Stimulated activated CD8-positive, alpha-beta memory T cell treated with anti-CD3 and anti-CD28 coated beads, Interleukin-7, amount 100 ng/mL, for 48 hours (primary cell): Measurements from ENCODE around the gene SCN2A.

Source experiments
- DNase-seq, 2 donors: peaks; one replicate each; pipeline ENCODE4 v3.0.0-alpha.2; 2020; ENCODE audit warnings: low read depth in 1 of 2; ENCODE audit errors: extremely low read depth in 1 of 2

SCN2A gene

DNA sequence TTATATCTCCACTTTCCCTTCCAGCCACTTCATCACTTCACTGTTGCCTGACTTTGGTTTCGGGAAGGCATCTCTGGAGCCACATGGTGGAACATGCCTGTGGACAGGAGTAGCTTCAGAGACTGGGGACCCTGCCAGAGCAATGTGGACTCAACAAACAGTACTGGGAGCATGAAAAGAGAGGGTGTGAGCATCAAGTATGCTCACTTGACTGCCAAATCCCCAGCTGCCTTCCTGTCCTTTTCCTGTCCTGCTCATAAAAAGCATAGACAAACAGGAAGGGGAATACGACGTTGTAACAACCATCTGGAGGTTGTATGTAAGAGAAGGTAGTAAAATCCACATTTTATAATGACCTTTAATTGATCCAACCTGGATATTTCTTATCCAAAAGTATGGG lies 169.0 kb downstream of the SCN2A start:
- no peak for DNase-seq

DNA sequence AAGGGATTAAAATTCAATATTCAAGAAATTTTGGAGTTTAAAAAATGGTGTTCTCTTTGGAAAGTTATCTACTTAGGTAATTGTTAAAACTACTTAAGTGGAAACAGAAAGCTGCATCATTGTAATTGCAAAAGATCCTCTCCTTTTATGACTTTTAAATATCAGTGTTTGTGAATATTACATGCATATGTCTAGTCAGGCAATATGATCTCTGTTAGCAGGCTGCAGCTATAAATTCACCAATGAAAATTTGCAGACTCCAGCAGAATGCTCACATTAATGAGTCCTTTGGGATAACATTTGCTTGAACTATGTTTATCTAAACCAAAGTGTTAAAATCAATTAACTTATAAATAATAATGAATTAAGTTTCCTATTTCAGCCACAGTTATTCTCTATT lies 171.1 kb downstream of the SCN2A start:
- no peak for DNase-seq

DNA sequence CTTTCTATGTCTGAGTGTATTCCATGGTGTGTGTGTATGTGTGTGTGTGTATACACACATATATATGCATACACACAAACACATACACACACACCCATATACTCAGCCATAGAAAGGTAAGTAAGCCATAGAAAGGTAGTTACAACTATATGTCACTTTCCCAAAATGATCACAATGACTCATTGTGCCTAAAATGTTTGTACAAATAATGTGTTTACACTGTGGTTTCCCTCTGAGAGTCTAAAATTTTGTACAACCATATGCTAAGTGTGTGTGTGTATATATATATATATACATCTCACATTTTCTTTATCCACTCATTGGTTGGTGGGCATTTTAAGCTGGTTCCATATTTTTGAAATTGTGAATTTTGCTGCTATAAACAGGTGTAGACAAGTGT lies 175.0 kb downstream of the SCN2A start:
- no peak for DNase-seq

DNA sequence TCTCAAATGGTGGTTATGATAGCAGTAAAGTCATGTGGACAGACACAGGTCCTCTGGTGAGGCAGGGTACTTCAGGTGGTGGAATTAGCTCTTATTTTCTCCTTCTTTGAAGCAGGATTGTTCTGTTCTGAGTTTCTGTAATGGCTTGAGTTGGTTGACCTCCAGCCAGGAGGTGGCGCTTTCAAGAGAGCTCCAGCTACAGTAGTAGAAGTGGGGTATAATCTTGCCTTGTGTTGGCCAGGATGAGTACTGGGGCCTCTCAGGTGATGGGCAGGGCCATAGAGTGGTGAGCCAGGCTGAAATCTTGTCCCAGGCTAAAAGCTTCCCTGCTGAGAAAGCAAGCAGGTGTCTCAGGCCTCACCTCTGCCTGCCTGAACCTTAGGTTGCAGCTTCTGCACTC lies 177.8 kb downstream of the SCN2A start:
- DNase-seq: no peak

DNA sequence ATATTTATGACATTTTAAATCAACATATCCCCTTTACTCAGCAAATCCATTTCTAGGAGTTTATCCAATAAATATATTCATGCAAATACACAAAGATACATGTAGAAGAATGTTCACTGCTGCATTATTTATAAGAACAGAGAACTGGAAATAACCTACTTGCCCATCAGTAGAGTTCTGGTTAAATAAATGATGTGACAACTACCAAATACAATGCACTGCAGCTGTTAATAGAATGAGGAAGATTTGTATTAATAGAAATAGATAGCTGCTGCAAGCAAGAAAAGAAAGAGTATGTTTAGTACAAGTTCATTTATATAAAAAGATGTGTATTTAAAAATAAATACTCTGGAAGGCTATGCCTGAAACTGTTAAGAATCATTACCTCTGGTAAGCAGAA lies 181.0 kb downstream of the SCN2A start:
- DNase-seq: no peak

DNA sequence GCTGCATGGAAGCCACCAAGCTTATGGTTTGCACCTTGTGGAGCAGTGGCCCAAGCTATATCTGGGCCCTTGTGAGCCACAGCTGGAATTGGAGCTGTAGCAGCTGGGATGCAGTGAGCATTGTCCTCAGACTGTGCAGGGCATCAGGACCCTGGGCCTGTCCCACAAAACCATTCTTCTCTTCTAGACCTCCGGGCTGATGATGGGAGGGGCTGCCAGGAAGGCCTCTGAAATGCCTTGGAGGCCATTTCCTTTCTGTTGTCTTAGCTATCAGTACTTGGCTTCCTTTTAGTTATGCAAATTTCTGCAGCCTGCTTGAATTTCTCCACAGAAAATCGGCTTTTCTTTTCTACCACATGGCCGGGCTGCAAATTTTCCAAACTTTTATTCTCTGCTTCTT lies 183.9 kb downstream of the SCN2A start:
- DNase-seq: no peak

DNA sequence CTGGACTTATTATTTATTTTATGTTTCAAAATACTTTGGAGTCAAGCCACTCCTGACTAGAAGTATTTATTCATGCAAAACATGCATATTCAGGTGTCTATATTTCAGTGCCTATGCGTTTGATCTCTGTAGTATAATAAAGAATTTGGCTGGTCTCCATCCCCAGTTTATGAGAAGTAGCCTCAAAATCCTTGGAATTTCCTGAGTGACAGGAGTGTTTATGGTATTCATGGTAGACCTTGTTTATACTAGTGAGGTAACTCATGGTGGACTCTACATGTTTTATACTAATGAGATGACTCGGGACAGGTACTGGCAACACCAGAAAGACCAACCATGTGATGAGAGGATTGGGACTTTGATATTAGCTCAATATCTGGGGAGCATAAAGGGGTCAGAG lies 186.3 kb downstream of the SCN2A start:
- no peak for DNase-seq

DNA sequence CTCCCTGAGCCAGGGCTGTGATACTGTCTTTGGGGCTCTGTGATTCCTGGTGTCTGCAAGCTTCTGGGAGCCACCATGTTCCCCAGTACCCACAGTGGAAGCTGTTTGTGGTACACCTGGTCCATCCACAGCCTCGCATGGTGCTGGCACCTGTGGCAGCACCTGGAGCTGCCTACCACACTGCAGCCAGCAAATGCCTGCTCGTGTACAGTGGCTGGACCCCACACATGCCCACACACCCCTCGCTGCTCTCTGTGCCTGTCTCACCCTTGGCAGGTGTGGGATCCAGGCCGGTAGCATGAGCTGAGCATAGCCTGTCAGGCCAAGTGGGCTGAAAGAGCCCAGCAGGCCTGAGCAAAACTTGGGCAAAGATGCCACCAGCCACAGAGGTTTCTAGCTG lies 188.5 kb downstream of the SCN2A start:
- no peak for DNase-seq

DNA sequence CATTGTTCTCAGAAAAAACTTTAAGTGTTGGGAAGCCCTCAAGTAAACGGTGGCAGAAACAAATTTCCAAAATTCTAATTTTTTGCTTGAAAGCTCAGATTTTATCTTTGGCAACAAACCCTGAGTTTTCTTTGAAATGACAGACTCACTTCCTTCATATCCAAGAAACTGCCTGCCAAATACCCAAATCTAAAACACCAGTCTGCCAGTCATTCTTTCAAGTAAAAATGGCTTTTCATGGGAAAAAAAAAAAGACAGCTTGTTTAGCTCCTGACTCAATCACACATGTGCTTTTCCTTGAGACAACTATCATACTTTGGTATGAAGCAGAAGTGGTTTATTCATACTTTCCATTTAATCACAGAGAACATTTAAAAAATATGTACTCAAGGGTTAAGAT lies 189.7 kb downstream of the SCN2A start:
- no peak for DNase-seq

DNA sequence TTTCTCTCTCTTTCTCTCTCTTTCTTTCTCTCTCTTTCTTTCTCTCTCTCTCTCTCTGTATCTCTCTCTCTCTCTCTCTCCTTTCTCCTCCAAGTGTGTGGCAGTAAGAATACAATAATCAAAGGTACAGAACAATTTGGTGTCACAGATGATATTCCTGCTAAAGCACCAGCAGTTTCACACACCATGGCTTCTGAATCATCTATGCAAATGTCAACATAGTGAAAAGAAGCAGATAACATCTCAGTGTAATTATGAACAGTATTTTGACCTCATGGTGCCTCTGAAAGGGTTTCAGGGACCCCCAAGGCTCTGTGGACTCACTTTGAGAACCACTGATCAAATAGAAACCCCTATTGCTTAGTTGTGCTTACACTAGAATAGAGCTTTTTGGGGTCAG lies 191.8 kb downstream of the SCN2A start:
- no peak for DNase-seq

DNA sequence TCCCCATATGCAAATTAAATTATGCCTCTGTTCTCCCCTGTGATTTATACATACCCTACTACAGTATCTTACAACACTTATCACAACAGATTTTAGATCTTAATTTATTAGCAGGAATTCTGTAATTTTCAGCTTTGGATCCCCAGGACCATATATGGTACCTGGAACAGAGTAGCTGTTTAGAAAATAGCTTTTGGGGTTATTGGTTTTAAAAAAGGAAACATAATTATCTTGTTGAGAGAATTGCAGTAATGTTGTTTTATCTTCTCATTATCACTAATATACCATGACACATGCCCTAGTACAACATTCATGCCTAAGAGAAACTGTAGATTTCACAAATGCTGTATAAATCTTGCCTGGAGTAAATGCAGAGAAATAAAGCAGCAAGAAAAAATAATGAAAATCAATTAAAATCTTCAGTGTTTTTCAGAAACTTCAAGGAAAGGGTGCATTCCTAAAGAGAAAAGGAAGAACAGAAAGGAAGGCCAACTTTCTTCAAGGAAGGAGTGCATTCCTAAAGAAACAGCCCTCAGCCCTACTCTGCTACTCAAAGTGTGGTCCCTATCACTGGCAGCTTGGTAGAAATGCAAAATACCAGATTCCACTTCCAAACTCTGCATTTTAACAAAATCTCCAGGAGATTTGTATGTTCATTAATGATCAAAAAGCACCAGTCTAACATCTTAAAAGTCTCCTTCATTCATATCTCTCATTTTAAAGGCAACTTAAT lies 193.2 kb downstream of the SCN2A start:
- DNase-seq: no peak

DNA sequence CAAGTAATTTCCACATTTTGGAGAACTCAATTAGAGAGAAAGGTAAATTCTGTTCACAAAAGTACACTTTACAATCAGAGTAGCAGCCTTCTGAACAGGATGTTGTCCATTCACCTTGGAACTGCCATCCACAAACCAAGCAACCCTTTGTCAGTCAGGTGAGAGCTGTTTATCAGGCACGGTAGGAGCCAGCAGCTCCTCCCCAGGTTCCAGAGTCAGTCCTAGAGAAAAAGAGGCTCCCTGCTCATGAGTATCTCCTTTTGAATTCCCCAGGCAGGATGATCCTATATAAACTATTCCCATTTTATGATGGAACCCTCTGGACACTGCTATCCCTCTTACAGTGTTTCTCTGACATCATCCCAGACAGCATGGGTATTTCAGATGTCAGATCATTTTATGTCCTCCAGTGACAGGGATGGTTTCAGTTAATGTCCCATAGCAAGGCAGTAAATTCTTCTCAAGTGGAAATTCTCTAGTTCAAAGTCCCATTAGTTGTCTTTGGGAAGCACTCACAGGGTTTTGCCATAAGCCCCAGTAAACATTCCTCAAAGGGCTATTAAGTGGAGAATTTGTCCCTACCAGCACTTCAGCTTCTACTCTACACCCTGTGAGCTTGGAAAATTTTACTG lies 195.8 kb downstream of the SCN2A start:
- no peak for DNase-seq

DNA sequence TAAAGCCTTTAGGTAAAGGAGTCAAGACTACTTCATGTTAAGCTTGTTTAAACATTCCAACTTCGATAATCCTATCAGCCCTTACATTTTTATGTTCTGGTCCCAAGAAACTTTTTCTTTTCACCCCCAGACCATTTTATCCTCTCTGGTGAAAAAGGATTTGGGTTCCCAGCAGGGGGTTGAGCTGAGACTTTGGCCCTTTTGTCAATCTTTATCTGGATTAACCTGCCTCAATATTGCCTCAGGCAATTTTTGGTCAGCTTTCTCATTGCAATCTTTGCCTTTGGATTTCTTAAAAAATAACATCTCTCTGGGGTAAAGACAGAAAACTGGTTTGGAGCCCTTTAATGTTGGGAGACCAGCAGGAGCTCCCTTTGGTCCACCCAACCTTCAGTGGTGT lies 196.4 kb downstream of the SCN2A start:
- no peak for DNase-seq

DNA sequence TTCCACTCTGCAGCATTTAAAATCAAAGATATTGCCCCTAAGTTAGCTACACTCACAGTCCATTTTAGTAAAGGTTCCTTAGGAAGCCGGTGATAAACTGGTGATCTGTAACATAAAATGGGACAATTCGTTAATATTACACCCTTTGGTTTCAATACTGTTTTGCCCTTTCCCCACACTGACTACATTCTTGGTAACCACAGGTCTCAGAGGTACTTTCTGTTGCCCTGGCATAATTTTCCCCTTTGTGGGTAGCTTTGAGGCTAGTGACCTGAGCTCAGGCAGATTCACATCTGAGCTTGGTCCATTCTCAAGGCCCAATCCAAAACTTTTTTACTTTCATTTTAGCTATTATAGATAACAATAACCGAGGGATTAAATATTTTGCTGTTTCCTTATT lies 197.3 kb downstream of the SCN2A start:
- no peak for DNase-seq

DNA sequence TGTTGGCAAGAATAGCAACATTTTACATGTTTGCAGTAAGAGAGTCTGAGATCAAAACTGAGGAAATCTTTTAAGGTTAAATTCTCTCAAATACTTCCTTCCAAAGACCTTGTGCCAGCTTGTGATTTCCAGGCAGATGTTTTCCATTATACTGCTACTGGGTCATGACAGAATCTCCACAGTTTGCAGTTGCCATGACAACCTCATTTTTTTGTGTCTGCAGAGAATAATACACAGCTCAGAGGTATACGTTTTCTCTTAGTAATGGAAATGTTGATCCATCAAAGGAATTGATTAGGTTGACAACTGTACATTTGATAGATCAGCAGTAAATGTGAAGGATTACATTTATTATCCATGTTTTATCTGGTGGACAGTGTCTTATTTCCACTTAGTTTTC lies 201.2 kb downstream of the SCN2A start:
- DNase-seq: no peak
